Epidermal melanocyte (primary cell): ENCODE measurements around the gene SPDYE2.
"Not testable (repeated sequence)": the region's sequence is repeated elsewhere in the genome, so short reads cannot be mapped to it uniquely, and the experiment has no call there.

Experiments
- DNase-seq: peaks from one replicate; pipeline ENCODE4 v3.0.0; 2011; ENCODE audit warnings: low spot score; ENCODE audit not compliant: insufficient read length

SPDYE2 gene

DNA sequence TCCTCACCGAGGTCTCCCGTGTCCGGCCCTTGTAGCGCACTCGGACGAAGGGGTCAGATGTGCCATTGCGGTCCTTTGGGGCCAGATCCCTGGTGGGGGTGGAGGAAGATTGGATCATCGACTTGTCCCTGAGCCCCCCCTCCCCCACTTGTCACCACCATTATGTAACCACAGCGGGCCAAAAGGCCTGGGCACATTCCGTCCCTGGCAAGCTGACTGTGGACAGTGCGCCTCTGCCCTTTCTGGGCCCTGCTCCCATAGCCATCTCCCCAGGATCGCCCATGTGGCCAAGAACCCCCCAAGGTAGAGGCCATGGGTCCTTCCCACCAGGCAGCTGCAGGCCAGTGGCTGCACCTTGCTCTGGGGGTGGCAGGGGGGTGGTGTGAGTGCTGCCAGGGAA lies 51.3 kb downstream of the SPDYE2 start:
- not testable (repeated sequence) for DNase-seq

DNA sequence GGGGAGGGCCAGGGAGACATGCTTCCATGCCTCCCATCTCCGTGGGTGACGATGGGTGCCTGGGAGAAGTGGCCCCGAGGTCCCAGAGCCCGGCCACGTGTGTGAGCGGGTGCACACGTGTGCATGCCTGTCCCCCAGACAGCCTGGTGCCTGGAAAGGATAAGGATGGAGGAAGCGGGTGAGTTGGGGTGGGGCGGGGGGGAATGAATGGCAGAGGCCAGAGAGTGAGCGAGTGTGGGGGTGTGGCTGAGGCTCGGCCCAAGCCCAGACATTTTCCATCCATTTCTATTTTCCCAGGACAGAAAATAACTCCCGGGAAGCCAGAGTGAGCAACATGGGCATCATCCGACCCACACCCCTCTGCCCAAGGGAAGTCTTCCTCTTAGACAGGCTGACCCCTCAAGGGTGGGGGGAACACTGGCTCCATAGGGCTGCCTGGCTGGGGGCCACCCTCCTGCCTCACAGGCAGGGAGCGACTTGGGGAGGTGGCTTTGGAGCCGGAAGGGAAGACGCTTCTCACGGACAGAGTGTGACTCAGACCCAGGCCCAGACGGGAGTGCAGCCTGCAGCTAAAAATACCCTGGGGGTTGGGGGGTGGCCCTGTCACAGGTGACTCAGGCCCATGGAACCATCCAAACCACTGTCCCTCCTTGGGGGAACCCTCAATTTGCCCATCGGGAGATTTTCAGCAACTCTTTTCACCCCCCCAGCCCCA lies 53.6 kb downstream of the SPDYE2 start:
- not testable (repeated sequence) for DNase-seq

DNA sequence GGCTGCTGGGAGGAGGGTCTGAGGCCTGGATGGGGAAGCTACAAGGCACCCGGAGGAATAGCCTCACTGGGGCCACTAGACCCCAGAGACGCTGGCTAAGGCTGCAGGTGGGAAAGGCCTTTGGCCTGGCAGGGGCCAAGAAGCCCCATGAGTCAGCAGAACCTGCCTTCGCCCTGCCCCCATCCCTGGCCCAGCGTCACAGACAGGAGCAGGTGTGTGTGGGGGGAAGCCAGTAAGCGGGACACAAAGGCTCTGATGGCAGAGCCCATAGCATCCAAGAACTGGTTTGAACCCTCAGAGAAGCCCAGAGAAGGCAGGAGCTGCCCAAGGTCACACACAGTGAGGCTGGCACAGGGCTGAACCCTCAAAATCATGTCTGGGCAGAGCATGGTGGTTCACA lies 55.8 kb downstream of the SPDYE2 start:
- DNase-seq: not testable (repeated sequence)

DNA sequence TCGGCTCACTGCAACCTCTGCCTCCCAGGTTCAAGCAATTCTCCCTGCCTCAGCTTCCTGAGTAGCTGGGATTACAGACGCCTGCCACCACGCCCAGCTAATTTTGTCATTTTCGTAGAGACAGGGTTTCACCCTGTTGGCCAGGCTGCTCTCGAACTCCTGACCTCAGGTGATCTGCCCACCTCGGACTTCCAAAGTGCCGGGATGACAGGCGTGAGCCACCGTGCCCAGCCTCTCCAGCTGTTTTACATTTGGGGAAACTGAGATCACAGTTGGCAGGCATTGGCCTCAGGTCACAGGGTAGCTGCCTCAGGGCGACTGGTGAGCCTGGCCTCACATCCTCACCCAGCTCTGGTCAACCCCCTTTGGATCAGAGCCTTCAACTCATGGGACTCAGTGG lies 58.7 kb downstream of the SPDYE2 start:
- not testable (repeated sequence) for DNase-seq

DNA sequence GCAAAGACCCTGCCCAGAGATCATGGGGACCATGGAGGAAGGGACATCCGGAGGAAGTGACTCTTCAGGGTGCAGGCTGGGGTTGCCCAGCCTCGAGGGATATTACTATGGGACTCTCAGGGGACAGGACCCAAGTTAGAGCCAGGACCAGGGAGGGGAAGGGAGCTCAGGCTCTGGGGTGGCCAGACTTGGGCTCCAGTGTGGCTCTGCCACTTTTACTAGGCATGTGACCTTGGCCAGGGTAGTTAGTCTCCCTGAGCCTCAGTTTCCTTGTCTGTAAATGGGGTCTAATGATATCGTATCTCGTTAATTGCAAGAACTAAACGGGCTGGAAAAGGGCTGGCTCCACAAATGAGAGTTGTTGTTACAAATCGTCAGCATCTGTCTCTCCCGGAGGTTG lies 59.4 kb downstream of the SPDYE2 start:
- not testable (repeated sequence) for DNase-seq

DNA sequence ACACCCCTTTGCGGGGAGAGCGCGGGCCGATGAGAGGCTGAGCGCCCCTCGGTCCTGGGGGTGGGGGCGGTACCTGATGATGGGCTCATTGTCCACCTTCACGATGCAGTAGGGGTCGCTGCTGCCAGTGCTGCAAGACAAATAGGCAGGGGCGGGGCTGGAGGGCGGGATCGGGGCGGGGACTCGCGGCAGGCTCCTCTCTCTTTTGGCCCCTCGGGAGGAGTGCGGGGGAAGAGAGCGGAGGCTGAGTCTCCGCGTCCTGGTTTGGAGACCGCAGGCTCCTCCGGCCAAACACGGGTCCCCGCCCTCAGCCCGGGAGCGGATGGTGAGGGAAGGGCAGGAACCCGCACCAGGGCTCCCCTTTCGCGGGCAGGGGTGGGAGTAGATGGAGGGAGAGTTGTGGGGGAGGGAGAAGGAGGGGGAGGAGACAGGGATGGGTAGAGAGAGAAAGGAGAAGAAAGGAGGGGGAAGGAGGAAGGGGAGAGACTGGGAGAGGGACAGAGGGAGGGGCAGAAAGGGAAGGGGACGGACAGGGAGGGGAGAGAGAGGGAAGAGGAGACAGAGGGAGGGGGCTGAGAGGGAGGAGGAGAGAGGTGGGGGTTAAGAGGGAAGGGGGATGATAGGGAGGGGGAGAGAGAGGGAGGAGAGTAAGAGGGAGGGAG lies 60.1 kb downstream of the SPDYE2 start:
- not testable (repeated sequence) for DNase-seq

DNA sequence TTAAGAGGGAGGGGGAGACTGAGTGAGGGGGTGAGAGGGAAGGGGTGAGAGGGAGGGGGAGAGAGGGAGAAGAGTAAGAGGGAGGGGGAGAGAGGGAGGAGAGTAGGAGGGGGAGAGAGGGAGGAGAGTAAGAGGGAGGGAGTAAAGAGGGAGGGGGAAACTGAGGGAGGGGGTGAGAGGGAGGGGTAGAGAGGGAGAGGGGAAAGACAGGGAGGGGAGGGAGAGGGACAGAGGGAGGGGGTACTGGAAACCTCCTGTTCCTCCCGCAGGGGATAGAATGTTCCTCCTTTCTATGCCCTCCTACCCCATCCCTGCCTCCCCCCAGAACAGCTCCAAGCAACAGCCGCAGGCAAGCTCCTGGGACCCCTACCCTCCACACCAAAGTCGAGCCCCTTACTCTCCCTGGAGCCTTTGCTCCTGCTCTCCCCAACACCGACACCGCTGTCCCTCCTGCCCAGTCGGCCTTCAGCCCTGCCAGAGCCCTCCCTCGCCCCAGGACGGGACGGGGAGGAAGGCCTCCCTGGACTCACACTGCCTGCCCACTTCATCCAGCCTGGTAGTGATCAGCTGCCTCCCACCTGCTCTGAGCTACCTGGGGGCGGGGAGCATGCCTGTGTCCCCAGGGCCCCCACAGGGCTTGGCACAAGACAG lies 60.8 kb downstream of the SPDYE2 start:
- DNase-seq: not testable (repeated sequence)
